Measurements from ENCODE around the gene PHF19.

PHF19 gene

GRCh38 chr9:120842685-120843485 is 34.1 kb downstream of the PHF19 start, which contains the start of gene PSMD5:
PSMD5 (minus strand) TSS chr9:120842922; CDS start chr9:120842909, 13 bp downstream.
- Histone ChIP-seq H3K4me3 (ENCODE audit: low read length) (peak within 1 kb of the TSS; percentile 89), H3K9me3 (ENCODE audit: control insufficient read depth, insufficient read depth, low read length) (no peaks in the 10 kb centered on the region), H3K9me2 (replicated peaks; ENCODE audit: control insufficient read depth, low read length) (no peaks in the 10 kb centered on the region), H3K4me2 (ENCODE audit: low read length) (peak within 1 kb of the TSS; percentile 86), H3K4me1 (ENCODE audit: control insufficient read depth, low read length) (peaks cover 33% of the 10 kb centered on the region), H3F3A (ENCODE audit: control insufficient read depth, insufficient read depth) (peaks cover 5% of the 10 kb centered on the region; the same call in 1 of the 2 replicates), H3K36me3 (ENCODE audit: control insufficient read depth, low read length) (peaks cover 32% of the 10 kb centered on the region), H3K27ac (ENCODE audit: low read depth, low read length) (peak within 1 kb of the TSS; percentile 48), H3K79me2 (ENCODE audit: control insufficient read depth, low read length) (peaks cover 59% of the 10 kb centered on the region), H3K27me3 (ENCODE audit: control insufficient read depth, low read length) (no peaks in the 10 kb centered on the region), H4K20me1 (ENCODE audit: control insufficient read depth, insufficient read depth, low read depth, low read length) (no peaks in the 10 kb centered on the region)
- TF ChIP-seq EZH2phosphoT487 (IDR thresholded peaks at IDR 0.05; ENCODE audit: borderline replicate concordance, low read length), result no peak
- TF ChIP-seq CTCF (IDR thresholded peaks at IDR 0.05; ENCODE audit: low read depth, low read length, poor library complexity, severe bottlenecking), result peak; percentile 21

- Histone ChIP-seq H3K9me3 (ENCODE audit: control insufficient read depth, insufficient read depth, low read length) (no peaks in the 10 kb centered on the region), H3K79me2 (ENCODE audit: control insufficient read depth, low read length) (peaks cover 67% of the 10 kb centered on the region), H3K27me3 (ENCODE audit: control insufficient read depth, low read length) (no peaks in the 10 kb centered on the region), H3K4me1 (ENCODE audit: control insufficient read depth, low read length) (peaks cover 33% of the 10 kb centered on the region), H4K20me1 (ENCODE audit: control insufficient read depth, insufficient read depth, low read depth, low read length) (no peaks in the 10 kb centered on the region), H3K4me3 (ENCODE audit: low read length) (peak overlapping the region; percentile 89), H3F3A (ENCODE audit: control insufficient read depth, insufficient read depth) (peaks cover 5% of the 10 kb centered on the region; the same call in 1 of the 2 replicates), H3K4me2 (ENCODE audit: low read length) (peak overlapping the region; percentile 86), H3K9me2 (replicated peaks; ENCODE audit: control insufficient read depth, low read length) (no peaks in the 10 kb centered on the region), H3K27ac (ENCODE audit: low read depth, low read length) (peak overlapping the region; percentile 48), H3K36me3 (ENCODE audit: control insufficient read depth, low read length) (peaks cover 38% of the 10 kb centered on the region)
- TF ChIP-seq CTCF (IDR thresholded peaks at IDR 0.05; ENCODE audit: low read depth, low read length, poor library complexity, severe bottlenecking) (no peak), EZH2phosphoT487 (IDR thresholded peaks at IDR 0.05; ENCODE audit: borderline replicate concordance, low read length) (no peak)
These were observed 34.9 kb downstream of the PHF19 start for GRCh38 chr9:120841930-120842684.

- Histone ChIP-seq H3K36me3 (ENCODE audit: control insufficient read depth, low read length) (peaks cover 43% of the 10 kb centered on the region), H3K9me3 (ENCODE audit: control insufficient read depth, insufficient read depth, low read length) (no peaks in the 10 kb centered on the region), H3K4me2 (ENCODE audit: low read length) (no peak overlapping the region), H3F3A (ENCODE audit: control insufficient read depth, insufficient read depth) (no peaks in the 10 kb centered on the region), H3K9me2 (replicated peaks; ENCODE audit: control insufficient read depth, low read length) (no peaks in the 10 kb centered on the region), H3K27me3 (ENCODE audit: control insufficient read depth, low read length) (no peaks in the 10 kb centered on the region), H3K79me2 (ENCODE audit: control insufficient read depth, low read length) (peaks cover 71% of the 10 kb centered on the region), H3K27ac (ENCODE audit: low read depth, low read length) (no peak overlapping the region), H3K4me3 (ENCODE audit: low read length) (no peak overlapping the region), H4K20me1 (ENCODE audit: control insufficient read depth, insufficient read depth, low read depth, low read length) (no peaks in the 10 kb centered on the region), H3K4me1 (ENCODE audit: control insufficient read depth, low read length) (peaks cover 26% of the 10 kb centered on the region)
- no peak for TF ChIP-seq EZH2phosphoT487 (IDR thresholded peaks at IDR 0.05; ENCODE audit: borderline replicate concordance, low read length)
- no peak for TF ChIP-seq CTCF (IDR thresholded peaks at IDR 0.05; ENCODE audit: low read depth, low read length, poor library complexity, severe bottlenecking)
These were observed 37.8 kb downstream of the PHF19 start for GRCh38 chr9:120839146-120839545.

Measured in DOHH2 (cell line).